Chondrocyte (in vitro differentiated cells): ENCODE measurements around the gene CCDC89. TPM values are rescaled to one million over a fixed set of nuclear protein-coding genes. Genes with fewer than 3 reads are reported as not detected.

Experiments
- DNase-seq: peaks from one replicate; pipeline ENCODE4 v3.0.0; 2021; ENCODE audit warnings: mixed read lengths, low spot score
- H3K27ac Mint-ChIP-seq: one replicate; pipeline ENCODE4 v1.8.0; 2021; ENCODE audit warnings: mild to moderate bottlenecking, moderate library complexity, mixed read lengths; ENCODE audit not compliant: unreplicated experiment
- H3K27me3 Mint-ChIP-seq: 2 replicates; pipeline ENCODE4 v1.8.0; 2021; ENCODE audit warnings: low read depth, mixed read lengths
- H3K36me3 Mint-ChIP-seq: 2 replicates; pipeline ENCODE4 v1.8.0; 2021; ENCODE audit warnings: low read depth, mixed read lengths
- H3K4me1 Mint-ChIP-seq: 2 replicates; pipeline ENCODE4 v1.8.0; 2021; ENCODE audit warnings: low read depth, mild to moderate bottlenecking, mixed read lengths
- H3K4me3 Mint-ChIP-seq: one replicate; pipeline ENCODE4 v1.8.0; 2021; ENCODE audit warnings: mild to moderate bottlenecking, moderate library complexity, mixed read lengths; ENCODE audit not compliant: unreplicated experiment
- H3K9me3 Mint-ChIP-seq: 2 replicates; pipeline ENCODE4 v1.8.0; 2021; ENCODE audit warnings: low read depth, mixed read lengths
- long read RNA-seq: library from polyadenylated mRNA; stranded (forward); transcript quantifications from one replicate; pipeline ENCODE4 v2.0.0, GENCODE V29; 2021
- total RNA-seq: library from RNA; stranded (reverse); gene quantifications from 3 replicates; pipeline ENCODE4 v1.2.1, GENCODE V29; 2021
- TF ChIP-seq, protein P1 (sequence below): fragments of 200-600 bp; sonication (generic); IDR thresholded peaks from 2 replicates; pipeline ENCODE4 v1.5.0; 2021; ENCODE audit warnings: antibody characterized with exemption, mild to moderate bottlenecking, moderate library complexity

The CCDC89 gene
- 0.26 to 0.30 TPM (median 0.29 TPM) in 3 replicates for total RNA-seq
- long read RNA-seq, result 0 reads

GRCh38 chr11:85685820-85686459, at the start of gene CCDC89:
Gene CCDC89 (minus strand): TSS chr11:85686195. CDS start chr11:85686130, 65 bp downstream.
- Mint-ChIP-seq H3K27ac (no peak within 1 kb of the TSS), H3K36me3 (no peaks in the 10 kb centered on the region), H3K4me3 (no peak within 1 kb of the TSS), H3K27me3 (no peaks in the 10 kb centered on the region), H3K9me3 (no peaks in the 10 kb centered on the region), H3K4me1 (peaks cover 2% of the 10 kb centered on the region)
- TF ChIP-seq, protein P1, sequence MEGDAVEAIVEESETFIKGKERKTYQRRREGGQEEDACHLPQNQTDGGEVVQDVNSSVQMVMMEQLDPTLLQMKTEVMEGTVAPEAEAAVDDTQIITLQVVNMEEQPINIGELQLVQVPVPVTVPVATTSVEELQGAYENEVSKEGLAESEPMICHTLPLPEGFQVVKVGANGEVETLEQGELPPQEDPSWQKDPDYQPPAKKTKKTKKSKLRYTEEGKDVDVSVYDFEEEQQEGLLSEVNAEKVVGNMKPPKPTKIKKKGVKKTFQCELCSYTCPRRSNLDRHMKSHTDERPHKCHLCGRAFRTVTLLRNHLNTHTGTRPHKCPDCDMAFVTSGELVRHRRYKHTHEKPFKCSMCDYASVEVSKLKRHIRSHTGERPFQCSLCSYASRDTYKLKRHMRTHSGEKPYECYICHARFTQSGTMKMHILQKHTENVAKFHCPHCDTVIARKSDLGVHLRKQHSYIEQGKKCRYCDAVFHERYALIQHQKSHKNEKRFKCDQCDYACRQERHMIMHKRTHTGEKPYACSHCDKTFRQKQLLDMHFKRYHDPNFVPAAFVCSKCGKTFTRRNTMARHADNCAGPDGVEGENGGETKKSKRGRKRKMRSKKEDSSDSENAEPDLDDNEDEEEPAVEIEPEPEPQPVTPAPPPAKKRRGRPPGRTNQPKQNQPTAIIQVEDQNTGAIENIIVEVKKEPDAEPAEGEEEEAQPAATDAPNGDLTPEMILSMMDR, result no peak
- no peak for DNase-seq

DNA sequence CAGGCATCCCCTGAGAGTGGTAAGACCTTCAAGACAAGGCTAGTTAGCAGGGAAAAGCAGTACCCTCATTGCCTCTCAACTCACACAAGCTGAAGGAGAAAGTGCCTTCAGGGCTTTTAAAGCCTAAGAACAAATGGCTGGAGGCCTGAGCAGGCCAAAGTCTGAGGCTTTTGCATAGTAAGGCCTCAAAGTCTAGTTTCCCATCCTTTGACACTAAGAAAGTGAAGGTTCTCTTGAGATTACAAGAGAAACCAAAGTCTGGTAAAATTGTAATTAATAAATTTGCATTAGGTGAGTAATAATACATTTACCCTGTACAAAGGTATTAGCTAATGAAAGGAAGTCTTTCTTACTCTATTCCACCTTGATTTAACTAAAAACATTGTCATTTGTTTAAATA, 47.0 kb upstream of the CCDC89 start:
- H3K27me3 Mint-ChIP-seq, result no peaks in the 10 kb centered on the region
- no peak for DNase-seq
- H3K36me3 Mint-ChIP-seq, result peaks cover 9% of the 10 kb centered on the region
- peaks cover 8% of the 10 kb centered on the region for H3K9me3 Mint-ChIP-seq
- H3K27ac Mint-ChIP-seq, result no peak overlapping the region
- no peak overlapping the region for H3K4me3 Mint-ChIP-seq
- TF ChIP-seq, protein P1, result no peak
- peaks cover 13% of the 10 kb centered on the region for H3K4me1 Mint-ChIP-seq

- TF ChIP-seq, protein P1, result no peak
- H3K27ac Mint-ChIP-seq, result no peak overlapping the region
- peaks cover 13% of the 10 kb centered on the region for H3K9me3 Mint-ChIP-seq
- H3K27me3 Mint-ChIP-seq, result no peaks in the 10 kb centered on the region
- H3K4me3 Mint-ChIP-seq, result no peak overlapping the region
- DNase-seq, result no peak
- peaks cover 9% of the 10 kb centered on the region for H3K4me1 Mint-ChIP-seq
- H3K36me3 Mint-ChIP-seq, result peaks cover 7% of the 10 kb centered on the region
These were observed 40.4 kb upstream of the CCDC89 start for GRCh38 chr11:85726381-85726780.

DNA sequence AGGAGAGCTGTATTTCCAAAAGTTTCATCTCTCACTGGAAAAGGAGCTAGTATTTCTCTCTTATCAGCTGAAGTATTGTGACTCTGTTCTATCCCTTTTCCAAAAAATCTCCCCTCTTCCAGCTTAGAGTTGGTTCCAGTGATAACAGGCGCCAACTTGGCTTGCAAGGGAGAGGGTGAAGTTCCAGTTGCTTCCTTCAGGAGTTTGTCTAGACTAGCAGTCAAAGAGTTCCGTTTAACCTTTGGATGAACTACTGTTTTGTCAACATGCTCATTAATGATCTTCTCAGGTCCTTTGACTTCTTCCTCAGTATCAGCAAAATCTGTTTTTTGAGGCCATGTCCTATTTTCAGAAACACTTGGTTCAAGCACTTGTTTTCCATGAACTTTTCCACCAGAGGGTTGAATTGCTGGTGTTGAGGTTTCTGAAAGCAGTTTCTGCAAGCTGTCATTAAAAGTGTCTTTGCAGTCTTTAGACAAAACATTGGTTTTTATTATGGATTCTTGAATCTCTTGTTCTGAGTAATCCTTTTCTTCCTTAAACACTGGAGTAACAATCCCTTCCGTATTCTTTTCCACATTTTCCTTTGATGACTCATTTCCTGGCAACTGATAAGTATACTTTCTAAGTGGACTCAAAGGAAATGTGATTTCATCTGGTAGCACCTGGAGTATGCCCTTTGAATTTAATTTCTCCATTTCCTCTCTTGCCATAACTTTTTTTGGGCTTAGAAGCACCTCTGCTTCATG, 39.7 kb upstream of the CCDC89 start:
- Mint-ChIP-seq H3K36me3 (peaks cover 7% of the 10 kb centered on the region), H3K4me3 (no peak overlapping the region), H3K27me3 (no peaks in the 10 kb centered on the region), H3K4me1 (peaks cover 9% of the 10 kb centered on the region), H3K9me3 (peaks cover 13% of the 10 kb centered on the region), H3K27ac (peak overlapping the region; percentile 10)
- no peak for DNase-seq
- TF ChIP-seq, protein P1, result no peak

DNA sequence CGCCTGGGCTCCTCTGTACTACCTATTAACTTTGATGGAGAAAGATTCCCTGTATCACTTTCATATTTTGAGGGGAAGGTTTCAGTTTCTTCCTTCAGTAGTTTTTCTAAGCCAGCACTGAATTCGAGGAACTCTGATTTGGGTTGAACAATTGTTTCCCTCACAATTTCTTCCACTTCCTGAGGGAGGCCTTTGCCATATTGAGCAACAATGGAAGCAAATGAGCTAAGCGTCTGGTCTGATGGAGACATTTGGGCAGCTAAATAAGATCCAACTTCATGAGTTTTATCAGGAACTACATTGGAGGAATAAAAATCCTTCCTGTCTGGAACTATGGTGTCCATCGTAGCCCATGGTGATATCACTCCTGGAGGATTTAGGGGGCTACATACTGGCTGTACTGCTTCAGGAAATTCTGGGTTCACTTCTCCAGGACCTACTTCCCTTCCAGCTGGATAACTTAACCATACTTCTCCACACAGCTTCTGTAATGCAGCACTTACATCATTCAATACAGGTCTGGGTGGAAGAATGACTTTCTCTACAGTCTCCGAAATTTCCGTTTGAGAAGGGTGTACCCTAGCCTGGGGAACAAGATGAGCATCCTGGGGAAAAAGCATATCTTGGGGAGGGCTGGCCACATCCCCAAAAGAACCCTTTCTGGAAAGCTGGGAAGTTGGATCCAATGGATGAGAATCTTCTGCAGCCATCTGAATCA, 38.9 kb upstream of the CCDC89 start:
- DNase-seq, result no peak
- H3K36me3 Mint-ChIP-seq, result peaks cover 7% of the 10 kb centered on the region
- TF ChIP-seq, protein P1, result no peak
- H3K4me1 Mint-ChIP-seq, result peaks cover 13% of the 10 kb centered on the region
- H3K27ac Mint-ChIP-seq, result no peak overlapping the region
- no peaks in the 10 kb centered on the region for H3K27me3 Mint-ChIP-seq
- H3K9me3 Mint-ChIP-seq, result peaks cover 13% of the 10 kb centered on the region
- H3K4me3 Mint-ChIP-seq, result no peak overlapping the region
